GM21390 (cell line): ENCODE data around the gene SCNN1B.
"Not testable (repeated sequence)": the region's sequence is repeated elsewhere in the genome, so short reads cannot be mapped to it uniquely, and the experiment has no call there.

Experiments used
- ATAC-seq: cut with Tn5 transposase; IDR thresholded peaks from one replicate; pipeline ENCODE4 v1.9.1; 2021; ENCODE audit not compliant: unreplicated experiment

SCNN1B gene

DNA sequence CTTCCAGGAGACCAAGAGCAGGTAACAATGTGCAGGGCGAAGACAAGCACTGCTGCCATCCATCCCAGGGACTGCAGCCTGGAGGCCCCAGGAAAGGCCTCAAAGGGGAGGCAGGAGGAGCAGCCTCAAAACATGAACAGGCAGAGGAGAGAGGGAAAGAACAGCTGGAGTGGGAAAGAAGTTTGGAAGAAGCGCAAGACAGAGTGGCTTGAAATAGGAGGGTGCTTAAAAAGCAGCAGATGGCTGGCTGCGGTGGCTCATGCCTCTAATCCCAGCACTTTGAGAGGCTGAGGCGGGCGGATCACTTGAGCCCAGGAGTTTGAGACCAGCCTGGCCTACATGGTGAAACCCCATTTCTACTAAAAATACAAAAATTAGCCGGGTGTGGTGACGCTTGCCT lies 98.3 kb downstream of the SCNN1B start:
- ATAC-seq = not testable (repeated sequence)

DNA sequence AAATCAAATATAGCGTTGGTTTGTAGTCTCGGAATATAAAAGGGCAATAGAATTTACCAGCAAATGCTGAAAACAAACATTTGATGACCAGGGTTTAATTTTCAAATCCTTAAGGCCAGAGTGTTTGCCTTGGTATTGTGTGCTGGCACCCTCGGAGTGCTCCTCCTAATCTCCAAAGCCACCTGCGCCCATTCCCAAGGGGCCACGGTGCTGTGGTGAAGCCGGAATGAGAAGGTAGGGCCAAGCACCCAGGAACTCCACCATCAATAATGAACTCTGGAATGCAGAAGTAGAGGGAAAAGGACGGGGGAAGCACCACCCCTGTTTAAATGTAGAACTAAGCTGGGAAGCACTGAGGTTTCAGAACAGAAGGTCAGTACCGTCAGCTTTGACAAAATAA lies 99.0 kb downstream of the SCNN1B start:
- ATAC-seq = no peak

DNA sequence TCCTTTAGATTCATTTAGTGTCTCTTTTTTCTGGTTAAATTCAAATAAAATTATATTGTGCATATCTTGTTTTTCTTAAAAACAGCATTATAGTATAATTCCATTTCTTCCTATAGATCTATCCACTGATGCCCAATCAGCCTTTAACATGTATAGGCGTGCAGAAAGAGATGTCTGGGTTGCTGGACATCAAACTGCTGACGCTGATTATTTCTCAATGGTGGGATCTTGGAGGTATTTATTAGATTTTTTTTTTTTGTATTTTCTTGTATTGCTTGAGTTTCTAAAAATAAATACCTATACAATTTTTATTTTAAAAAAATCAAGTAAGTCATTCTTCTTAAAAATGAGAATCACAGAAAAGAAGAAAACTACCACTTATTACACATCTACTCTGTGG lies 100.0 kb downstream of the SCNN1B start:
- ATAC-seq = no peak

DNA sequence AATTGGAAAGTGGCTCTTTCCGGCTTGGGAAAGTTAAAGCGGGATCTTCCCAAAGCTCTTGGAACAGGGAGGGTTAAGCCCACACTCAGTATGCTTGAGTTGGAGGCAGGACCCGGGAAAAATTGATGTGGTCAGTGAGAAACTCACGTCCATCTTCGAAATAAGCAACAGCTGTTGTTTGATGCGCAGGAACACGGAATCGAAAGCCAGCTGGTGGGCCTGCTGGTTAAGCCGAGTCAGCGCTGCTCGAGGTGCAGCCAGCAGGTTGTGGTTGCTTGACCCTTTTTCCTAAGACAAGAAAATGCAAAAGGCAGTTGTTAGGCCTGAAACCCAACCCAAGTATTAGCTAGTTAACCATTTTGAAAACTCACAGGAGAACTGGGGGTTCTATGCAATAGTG lies 101.4 kb downstream of the SCNN1B start:
- no peak for ATAC-seq

DNA sequence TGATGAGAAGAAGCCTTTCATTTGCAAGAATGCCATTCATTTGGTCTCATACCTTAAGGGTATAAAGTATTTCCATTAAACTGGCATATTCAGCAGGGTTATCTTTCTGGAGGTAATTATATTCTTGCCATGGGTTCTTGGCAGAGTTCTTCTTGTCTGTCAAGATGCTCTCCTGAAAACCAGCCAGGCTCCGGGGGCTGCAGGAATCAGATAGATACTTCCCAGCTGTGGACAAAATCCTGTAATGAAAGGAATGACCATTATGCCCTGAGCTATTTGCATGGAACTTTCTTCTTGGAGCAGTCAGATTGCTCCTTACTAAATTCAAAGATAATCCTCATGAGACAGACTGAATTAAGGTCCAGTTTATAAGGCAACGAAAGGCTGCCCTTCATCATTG lies 103.9 kb downstream of the SCNN1B start:
- no peak for ATAC-seq

DNA sequence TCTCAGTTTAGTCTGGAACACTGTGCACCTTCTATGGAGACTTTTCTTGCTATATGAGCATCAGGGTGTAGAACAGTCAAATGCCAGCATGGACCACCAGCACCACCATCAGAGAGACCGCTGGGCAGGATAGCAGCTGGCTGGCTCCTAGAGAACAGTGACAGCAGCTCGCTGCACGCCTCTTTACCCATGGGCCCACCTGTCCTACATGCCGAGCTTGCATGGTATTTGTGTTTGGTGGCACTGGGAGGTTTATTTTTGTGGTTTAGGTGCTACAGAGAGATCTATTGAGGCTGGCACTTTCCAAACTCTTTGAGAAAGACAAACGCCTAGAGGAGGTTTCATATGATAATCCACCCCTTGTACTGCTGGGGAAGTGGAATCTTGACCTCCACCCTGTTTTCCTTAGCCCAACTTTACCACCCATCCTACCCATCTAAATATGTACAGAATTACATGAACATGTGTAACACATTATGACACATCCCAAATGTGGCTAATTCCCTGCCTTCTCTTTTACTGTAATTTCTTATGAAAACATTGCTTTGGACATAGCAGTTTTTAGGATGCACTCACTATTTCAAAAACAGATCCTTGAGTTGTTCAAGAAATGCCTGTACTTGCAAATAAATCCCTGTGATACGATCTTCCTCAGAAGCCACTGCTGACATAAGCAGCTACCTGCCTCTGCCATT lies 104.6 kb downstream of the SCNN1B start:
- no peak for ATAC-seq

DNA sequence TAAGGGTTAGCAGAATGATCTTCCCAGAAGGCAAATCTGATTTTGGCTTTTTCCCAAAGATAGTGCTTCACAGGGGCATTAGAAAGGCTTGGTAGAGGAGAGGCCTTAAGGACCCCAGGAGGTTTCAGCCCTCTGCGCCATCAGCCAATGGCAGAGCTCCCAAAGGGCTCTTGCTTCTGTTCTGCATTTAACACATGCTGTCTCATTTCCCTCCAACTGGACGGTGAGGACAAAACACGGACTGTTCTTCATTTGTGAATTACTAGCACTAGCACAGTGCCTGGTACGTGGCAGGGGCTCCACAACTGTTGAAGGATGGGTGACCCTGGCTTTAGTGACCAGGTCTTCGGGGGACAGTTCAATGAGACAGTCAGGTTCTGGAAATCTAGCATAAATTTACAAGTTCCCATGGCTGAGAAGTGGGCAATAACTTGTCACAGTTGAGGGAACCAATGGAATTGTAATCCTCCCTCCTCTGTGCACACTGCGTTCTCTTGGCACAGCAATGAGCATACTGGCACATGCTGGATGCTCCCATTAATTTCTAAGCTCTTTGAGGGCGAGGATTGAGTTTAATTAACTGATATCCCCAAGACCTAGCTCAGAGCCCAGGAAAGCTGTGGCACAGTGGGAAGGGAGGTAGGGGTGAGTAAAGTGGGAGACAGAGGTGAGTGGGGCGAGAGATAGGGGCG lies 105.5 kb downstream of the SCNN1B start:
- ATAC-seq = no peak

DNA sequence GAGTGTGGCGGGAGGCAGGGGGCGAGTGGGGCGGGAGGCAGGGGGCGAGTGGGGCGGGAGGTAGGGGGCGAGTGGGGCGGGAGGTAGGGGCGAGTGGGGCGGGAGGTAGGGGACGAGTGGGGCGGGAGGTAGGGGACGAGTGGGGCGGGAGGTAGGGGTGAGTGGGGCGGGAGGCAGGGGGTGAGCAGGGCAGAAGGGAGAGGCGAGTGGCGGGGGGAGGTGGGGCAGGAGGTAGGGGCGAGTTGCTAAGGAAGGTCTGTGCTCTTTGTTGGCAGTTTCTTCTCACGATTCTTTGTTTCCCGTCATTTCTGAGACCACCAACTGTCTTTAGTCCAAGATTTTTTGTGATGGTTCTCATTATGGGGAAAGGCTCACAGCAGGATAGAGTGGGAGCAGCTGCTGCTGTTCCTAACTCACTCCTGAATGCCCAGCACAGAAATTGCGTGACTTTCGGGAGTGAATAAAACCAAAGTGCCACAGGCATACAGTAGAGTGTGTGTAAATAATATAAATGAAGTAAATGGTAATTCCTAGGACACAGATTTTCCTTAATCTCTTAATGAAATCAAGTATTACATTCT lies 106.2 kb downstream of the SCNN1B start:
- ATAC-seq = no peak

DNA sequence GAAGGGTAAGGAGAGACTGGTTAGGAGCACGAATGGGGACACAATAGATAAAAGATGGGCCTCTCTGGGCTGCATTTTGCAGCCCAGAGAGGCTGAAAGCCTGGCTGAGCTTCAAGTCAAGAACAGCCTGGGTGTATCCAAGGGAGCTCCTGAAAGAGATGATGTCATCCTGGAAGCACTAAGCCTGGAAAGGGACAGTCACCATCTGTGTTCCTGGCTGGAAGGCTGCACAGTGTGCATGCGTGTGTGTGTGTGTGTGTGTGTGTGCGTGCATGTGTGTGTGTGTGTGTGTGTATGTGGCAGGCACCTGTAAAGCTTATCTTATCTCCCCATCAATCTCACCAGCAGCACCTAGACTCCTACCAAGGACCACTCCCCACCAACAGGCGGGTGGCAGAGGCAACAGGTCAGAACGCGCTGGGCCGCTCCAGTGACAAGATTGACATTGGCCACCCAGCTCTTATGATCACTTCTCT lies 106.8 kb downstream of the SCNN1B start:
- no peak for ATAC-seq

DNA sequence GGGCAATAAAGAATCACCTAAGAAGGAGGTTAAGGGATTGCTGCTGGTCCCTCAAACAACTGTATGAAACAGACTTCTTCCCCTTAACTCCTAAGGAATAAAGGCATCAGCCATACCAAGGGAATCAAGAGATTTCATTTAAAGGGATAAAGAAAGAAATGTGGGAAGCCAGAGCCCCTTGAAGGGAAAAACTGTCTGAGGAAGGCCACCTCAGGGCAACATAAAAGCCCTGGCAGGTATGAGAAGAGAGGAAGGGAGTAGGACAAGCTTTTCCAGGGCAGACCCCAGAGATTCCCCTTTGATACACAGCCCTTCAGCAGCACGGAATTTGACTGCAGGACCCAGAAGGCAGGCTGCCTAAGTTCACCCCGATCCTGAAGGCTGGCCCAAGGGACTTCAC lies 107.4 kb downstream of the SCNN1B start:
- no peak for ATAC-seq

DNA sequence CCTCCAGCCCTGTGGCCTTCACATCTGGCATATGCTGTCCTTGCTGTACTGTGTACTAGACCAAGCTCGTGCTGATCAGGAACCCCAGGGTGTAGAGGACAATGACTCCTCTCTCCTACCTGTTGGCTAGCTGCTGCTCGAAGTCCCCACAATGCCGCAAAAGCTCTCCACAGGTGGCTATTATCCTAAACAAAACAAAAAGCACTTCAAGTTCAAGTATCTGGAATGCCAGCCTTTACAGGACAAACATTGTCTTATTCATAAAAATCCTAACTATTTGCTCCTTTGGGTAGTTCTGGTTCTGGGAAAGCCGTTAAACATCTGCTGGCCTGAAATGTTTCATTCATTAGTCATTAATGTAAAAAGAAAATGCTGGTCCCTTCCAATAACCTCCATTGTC lies 108.1 kb downstream of the SCNN1B start:
- no peak for ATAC-seq

DNA sequence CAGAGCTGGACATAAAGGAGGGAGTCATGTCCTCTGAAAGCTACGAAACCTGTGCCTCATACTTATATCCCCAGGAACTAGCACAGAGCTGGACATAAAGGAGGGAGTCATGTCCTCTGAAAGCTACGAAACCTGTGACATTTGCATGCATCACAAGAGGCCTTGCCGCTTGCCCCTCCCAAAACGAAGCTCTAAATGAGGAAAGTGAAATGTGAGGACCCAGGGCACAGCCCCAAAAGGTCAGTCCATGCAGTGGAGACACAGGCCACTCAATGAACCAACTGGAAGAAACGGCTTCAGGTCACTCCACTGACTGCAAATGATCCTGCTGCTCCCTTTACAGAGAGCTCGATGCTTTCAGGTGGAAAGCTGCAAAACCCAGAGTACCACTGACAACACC lies 112.6 kb downstream of the SCNN1B start:
- ATAC-seq = no peak

DNA sequence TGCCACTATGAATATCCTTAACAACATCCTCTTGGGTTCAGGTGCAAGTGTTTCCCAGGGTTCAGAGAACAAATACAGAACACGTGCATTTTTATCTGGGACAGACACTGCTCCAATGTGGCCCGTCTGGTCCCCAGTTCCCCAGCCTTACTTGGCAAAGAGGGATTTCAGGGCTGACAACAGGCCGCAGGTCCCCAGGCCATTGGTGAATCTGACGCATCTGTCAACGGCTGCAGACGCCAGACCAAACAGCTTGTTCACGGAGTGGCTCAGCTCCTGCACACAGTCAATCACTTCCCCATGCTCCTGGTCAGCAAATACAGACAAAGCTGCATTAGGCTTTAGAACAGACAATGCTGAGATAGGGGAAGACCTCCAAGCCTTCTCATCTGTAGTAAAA lies 114.7 kb downstream of the SCNN1B start:
- ATAC-seq = no peak

DNA sequence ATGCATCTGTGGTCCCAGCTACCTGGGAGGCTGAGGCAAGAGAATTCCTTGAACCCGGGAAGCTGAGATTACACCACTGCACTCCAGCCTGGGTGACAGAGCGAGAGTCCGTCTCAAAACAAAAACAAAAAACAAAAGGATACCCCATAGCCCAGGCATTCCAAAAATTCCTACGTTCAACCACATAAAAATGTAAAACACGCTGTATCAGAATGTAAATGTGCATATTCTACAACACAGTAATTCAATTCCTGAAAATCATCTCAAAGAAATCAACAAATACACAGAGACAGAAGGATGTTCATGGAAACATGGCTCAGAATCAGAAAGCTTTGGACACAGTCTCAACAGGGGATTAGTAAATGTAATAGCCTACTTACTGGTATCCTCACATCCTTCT lies 117.9 kb downstream of the SCNN1B start:
- ATAC-seq = no peak

DNA sequence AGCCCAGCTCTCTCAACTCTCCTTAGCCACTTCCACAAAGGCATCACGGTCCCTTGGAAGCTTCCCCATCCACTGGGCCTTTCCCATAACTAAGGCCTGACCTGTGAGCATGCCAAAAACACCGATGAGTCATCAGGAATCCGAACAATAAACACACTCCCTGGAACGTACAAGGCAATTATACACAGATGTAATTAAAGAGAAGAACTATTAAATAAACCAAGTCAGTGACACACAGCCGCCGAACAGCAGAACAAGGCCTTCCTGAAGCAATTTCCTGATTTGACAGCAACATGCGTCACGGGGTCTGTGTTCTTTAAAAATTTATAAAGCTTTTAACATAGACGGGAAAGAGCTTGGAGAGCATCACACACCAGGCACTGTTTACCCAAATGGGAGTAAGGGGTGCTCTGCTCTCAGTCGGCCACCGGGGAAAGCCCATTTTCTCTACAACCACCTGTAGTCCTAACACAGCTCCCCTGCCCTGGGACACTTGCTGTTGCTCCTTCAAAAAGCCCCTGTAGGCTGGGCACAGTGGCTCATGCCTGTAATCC lies 121.5 kb downstream of the SCNN1B start:
- ATAC-seq = no peak

DNA sequence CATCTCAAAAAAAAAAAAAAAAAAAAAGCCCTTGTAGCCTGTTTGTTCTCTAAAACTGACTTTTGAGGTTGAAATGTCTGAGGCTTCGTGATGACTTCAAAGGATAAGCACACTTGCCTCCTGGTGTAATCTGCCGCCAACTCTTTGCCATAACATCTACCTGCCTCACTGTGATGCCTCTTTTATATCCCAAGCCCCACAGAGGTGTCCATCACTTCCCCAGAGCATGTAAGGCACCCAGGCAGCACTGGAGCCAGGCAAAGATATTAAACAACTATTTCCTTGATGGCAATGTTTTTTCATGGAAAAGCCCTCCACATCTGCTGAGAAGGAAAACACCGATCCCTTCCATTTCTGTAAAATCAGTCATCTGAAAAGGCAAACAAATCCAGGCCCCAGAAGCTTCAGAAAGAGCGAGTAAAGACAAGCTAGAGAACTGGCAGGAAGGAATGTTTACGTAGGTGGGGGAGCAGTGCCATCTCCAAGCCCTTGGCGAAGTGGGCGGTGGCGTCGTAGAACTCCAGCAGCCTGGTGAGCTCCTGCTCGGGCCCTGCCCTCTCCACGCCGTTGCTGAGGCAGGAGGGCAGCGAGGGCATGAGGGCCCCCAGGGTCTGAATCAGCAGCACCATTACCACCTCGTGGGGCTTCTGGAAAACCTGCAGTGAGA lies 122.3 kb downstream of the SCNN1B start:
- ATAC-seq = no peak

DNA sequence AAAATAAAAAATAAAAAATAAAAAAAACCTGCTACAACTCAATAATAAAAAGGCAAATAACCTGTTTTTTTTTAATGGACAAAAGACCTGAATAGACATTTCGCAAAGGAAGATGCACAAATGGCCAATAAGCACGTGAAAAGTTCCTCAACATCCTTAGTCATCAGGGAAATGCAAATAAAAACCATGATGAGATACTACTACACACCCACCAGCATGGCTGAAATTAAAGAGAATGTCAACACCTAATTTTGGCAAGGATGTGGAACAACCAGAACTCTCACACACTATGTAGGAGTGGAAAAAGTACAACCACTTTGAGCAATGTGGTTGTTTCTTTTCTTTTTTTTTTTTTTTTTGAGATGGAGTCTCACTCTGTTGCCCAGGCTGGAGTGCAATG lies 126.2 kb downstream of the SCNN1B start:
- no peak for ATAC-seq
